ENCODE measurements around the gene PRTFDC1. TPM values are rescaled to one million over a fixed set of nuclear protein-coding genes. Genes with fewer than 3 reads are reported as not detected.

Gene PRTFDC1
- total RNA-seq, 5 donors from 2014 or later (not counting 1 experiment from before 2014, with no cell fraction given) = 0.43 to 1.5 (median 0.76) TPM

GRCh38 chr10:24981161-24981710 lies 28.8 kb upstream of the PRTFDC1 start:
- ChIA-PET CTCF (no interaction called here), POLR2A (no interaction called here)
- Histone ChIP-seq H3K27ac (ENCODE audit: low read length) (no peak overlapping the region), H3K27me3 (replicated peaks in 1 of 2; ENCODE audit: control insufficient read depth in 2 of 2, extremely low read depth in 1 of 2, insufficient read depth in 2 of 2, low read length in 1 of 2) (no peaks in the 10 kb centered on the region), H3K4me1 (ENCODE audit: control insufficient read depth in 1 of 2, extremely low read depth in 1 of 2, insufficient read depth in 2 of 2, low read length in 2 of 2) (peaks cover 0 to 8% of the 10 kb centered on the region in 2 experiments), H3K9me3 (no peaks in the 10 kb centered on the region), H3K4me3 (ENCODE audit: control insufficient read depth in 1 of 2, extremely low read depth in 1 of 2, low read length in 1 of 2) (no peak overlapping the region), H3K36me3 (ENCODE audit: control insufficient read depth in 2 of 2, extremely low read depth in 1 of 2, insufficient read depth in 1 of 2, low read length in 1 of 2) (no peaks in the 10 kb centered on the region)
- Mint-ChIP-seq H3K36me3 (no peaks in the 10 kb centered on the region), H3K27ac (no peak overlapping the region), H3K4me3 (no peak overlapping the region), H3K9me3 (peaks cover 0 to 5% (median 0%) of the 10 kb centered on the region in 3 donors), H3K4me1 (peaks cover 7 to 12% (median 10%) of the 10 kb centered on the region in 3 donors), H3K27me3 (peaks cover 0 to 2% of the 10 kb centered on the region in 2 donors)
- WGBS (ENCODE audit: insufficient coverage) = no CpG with 5 or more reads among the region's 5 CpGs
- DNase-seq (no peak), ATAC-seq (replicated peaks in 1 of 4) (no peak)

- Histone ChIP-seq H3K4me1 (ENCODE audit: control insufficient read depth in 1 of 2, extremely low read depth in 1 of 2, insufficient read depth in 2 of 2, low read length in 2 of 2) (peaks cover 0 to 8% of the 10 kb centered on the region in 2 experiments), H3K27ac (ENCODE audit: low read length) (no peak overlapping the region), H3K4me3 (ENCODE audit: control insufficient read depth in 1 of 2, extremely low read depth in 1 of 2, low read length in 1 of 2) (no peak overlapping the region), H3K27me3 (replicated peaks in 1 of 2; ENCODE audit: control insufficient read depth in 2 of 2, extremely low read depth in 1 of 2, insufficient read depth in 2 of 2, low read length in 1 of 2) (no peaks in the 10 kb centered on the region), H3K9me3 (no peaks in the 10 kb centered on the region), H3K36me3 (ENCODE audit: control insufficient read depth in 2 of 2, extremely low read depth in 1 of 2, insufficient read depth in 1 of 2, low read length in 1 of 2) (no peaks in the 10 kb centered on the region)
- POLR2A ChIA-PET = no interaction called here
- CTCF ChIA-PET = no interaction called here
- H3K27ac Mint-ChIP-seq = no peak overlapping the region
- 96% methylated on average over 4 of the region's 4 CpGs for WGBS (ENCODE audit: insufficient coverage)
- H3K27me3 Mint-ChIP-seq = peaks cover 0 to 2% of the 10 kb centered on the region in 2 donors
- H3K4me1 Mint-ChIP-seq = peaks cover 7 to 12% (median 10%) of the 10 kb centered on the region in 3 donors
- no peak overlapping the region for H3K4me3 Mint-ChIP-seq
- no peaks in the 10 kb centered on the region for H3K36me3 Mint-ChIP-seq
- H3K9me3 Mint-ChIP-seq = peaks cover 0 to 5% (median 0%) of the 10 kb centered on the region in 3 donors
- DNase-seq (no peak), ATAC-seq (replicated peaks in 1 of 4) (no peak)
These were observed 27.3 kb upstream of the PRTFDC1 start for GRCh38 chr10:24979685-24980084.

- Histone ChIP-seq H3K27ac (ENCODE audit: low read length) (no peak overlapping the region), H3K4me3 (ENCODE audit: control insufficient read depth in 1 of 2, extremely low read depth in 1 of 2, low read length in 1 of 2) (no peak overlapping the region), H3K4me1 (ENCODE audit: control insufficient read depth in 1 of 2, extremely low read depth in 1 of 2, insufficient read depth in 2 of 2, low read length in 2 of 2) (no peaks in the 10 kb centered on the region), H3K9me3 (no peaks in the 10 kb centered on the region), H3K36me3 (ENCODE audit: control insufficient read depth in 2 of 2, extremely low read depth in 1 of 2, insufficient read depth in 1 of 2, low read length in 1 of 2) (no peaks in the 10 kb centered on the region), H3K27me3 (replicated peaks in 1 of 2; ENCODE audit: control insufficient read depth in 2 of 2, extremely low read depth in 1 of 2, insufficient read depth in 2 of 2, low read length in 1 of 2) (no peaks in the 10 kb centered on the region)
- ATAC-seq (replicated peaks in 1 of 4) = no peak
- H3K9me3 Mint-ChIP-seq = peaks cover 0 to 1% (median 0%) of the 10 kb centered on the region in 3 donors
- WGBS (ENCODE audit: insufficient coverage) = no CpG with 5 or more reads among the region's 2 CpGs
- peaks cover 0 to 3% (median 2%) of the 10 kb centered on the region in 3 donors for H3K4me1 Mint-ChIP-seq
- no peak for DNase-seq
- CTCF ChIA-PET = interaction anchor here in 1 of 2 donors (0.6 kb wide), 1 partner anchor 356 kb away, joined by 5 read pairs; no protein-coding TSS in a partner anchor
- no peak overlapping the region for H3K4me3 Mint-ChIP-seq
- POLR2A ChIA-PET = no interaction called here
- H3K36me3 Mint-ChIP-seq = no peaks in the 10 kb centered on the region
- no peak overlapping the region for H3K27ac Mint-ChIP-seq
- peaks cover 0 to 2% of the 10 kb centered on the region in 2 donors for H3K27me3 Mint-ChIP-seq
These were observed 22.6 kb upstream of the PRTFDC1 start for GRCh38 chr10:24974976-24975375.

- ATAC-seq (replicated peaks in 1 of 4) (no peak), DNase-seq (no peak)
- Mint-ChIP-seq H3K4me1 (peaks cover 0 to 6% (median 2%) of the 10 kb centered on the region in 3 donors), H3K27me3 (no peaks in the 10 kb centered on the region), H3K36me3 (no peaks in the 10 kb centered on the region), H3K9me3 (no peaks in the 10 kb centered on the region), H3K27ac (no peak overlapping the region), H3K4me3 (no peak overlapping the region)
- Histone ChIP-seq H3K4me1 (ENCODE audit: control insufficient read depth in 1 of 2, extremely low read depth in 1 of 2, insufficient read depth in 2 of 2, low read length in 2 of 2) (no peaks in the 10 kb centered on the region), H3K4me3 (ENCODE audit: control insufficient read depth in 1 of 2, extremely low read depth in 1 of 2, low read length in 1 of 2) (no peak overlapping the region), H3K27ac (ENCODE audit: low read length) (no peak overlapping the region), H3K9me3 (no peaks in the 10 kb centered on the region), H3K36me3 (ENCODE audit: control insufficient read depth in 2 of 2, extremely low read depth in 1 of 2, insufficient read depth in 1 of 2, low read length in 1 of 2) (no peaks in the 10 kb centered on the region), H3K27me3 (replicated peaks in 1 of 2; ENCODE audit: control insufficient read depth in 2 of 2, extremely low read depth in 1 of 2, insufficient read depth in 2 of 2, low read length in 1 of 2) (no peaks in the 10 kb centered on the region)
- no CpG with 5 or more reads among the region's 5 CpGs for WGBS (ENCODE audit: insufficient coverage)
- CTCF ChIA-PET = no interaction called here
- POLR2A ChIA-PET = interaction anchor here in 1 of 2 donors (0.5 kb wide), 1 partner anchor 93 kb away, joined by 7 read pairs; no protein-coding TSS in a partner anchor
These were observed 20.8 kb upstream of the PRTFDC1 start for GRCh38 chr10:24973163-24973562.

- no peak overlapping the region for H3K4me3 ChIP-seq (ENCODE audit: control insufficient read depth in 1 of 2, extremely low read depth in 1 of 2, low read length in 1 of 2)
- H3K9me3 ChIP-seq = no peaks in the 10 kb centered on the region
- ATAC-seq (replicated peaks in 1 of 4) (no peak), DNase-seq (no peak)
- POLR2A ChIA-PET = interaction anchor here in 1 of 2 donors (0.7 kb wide), 1 partner anchor 153 kb away, joined by 3 read pairs; no protein-coding TSS in a partner anchor
- no peaks in the 10 kb centered on the region for H3K4me1 ChIP-seq (ENCODE audit: control insufficient read depth in 1 of 2, extremely low read depth in 1 of 2, insufficient read depth in 2 of 2, low read length in 2 of 2)
- no peaks in the 10 kb centered on the region for H3K27me3 Mint-ChIP-seq
- no peak overlapping the region for H3K4me3 Mint-ChIP-seq
- no peaks in the 10 kb centered on the region for H3K36me3 Mint-ChIP-seq
- CTCF ChIA-PET = interaction anchor here (0.6 to 0.7 kb wide), 2 partner anchors 131 to 396 kb away, joined by 5 read pairs; no protein-coding TSS in a partner anchor
- no peaks in the 10 kb centered on the region for H3K9me3 Mint-ChIP-seq
- H3K4me1 Mint-ChIP-seq = peaks cover 0 to 6% (median 2%) of the 10 kb centered on the region in 3 donors
- H3K27ac ChIP-seq (ENCODE audit: low read length) = no peak overlapping the region
- no peaks in the 10 kb centered on the region for H3K27me3 ChIP-seq (replicated peaks in 1 of 2; ENCODE audit: control insufficient read depth in 2 of 2, extremely low read depth in 1 of 2, insufficient read depth in 2 of 2, low read length in 1 of 2)
- no peaks in the 10 kb centered on the region for H3K36me3 ChIP-seq (ENCODE audit: control insufficient read depth in 2 of 2, extremely low read depth in 1 of 2, insufficient read depth in 1 of 2, low read length in 1 of 2)
- H3K27ac Mint-ChIP-seq = no peak overlapping the region
These were observed 19.0 kb upstream of the PRTFDC1 start for GRCh38 chr10:24971374-24971773.

- ChIA-PET POLR2A (no interaction called here), CTCF (no interaction called here)
- no peak for ATAC-seq (replicated peaks in 1 of 4)
- no peaks in the 10 kb centered on the region for H3K9me3 ChIP-seq
- Mint-ChIP-seq H3K4me3 (no peak overlapping the region), H3K4me1 (peaks cover 0 to 6% (median 2%) of the 10 kb centered on the region in 3 donors), H3K9me3 (no peaks in the 10 kb centered on the region), H3K36me3 (no peaks in the 10 kb centered on the region), H3K27me3 (no peaks in the 10 kb centered on the region), H3K27ac (no peak overlapping the region)
- H3K4me3 ChIP-seq (ENCODE audit: control insufficient read depth in 1 of 2, extremely low read depth in 1 of 2, low read length in 1 of 2) = no peak overlapping the region
- no peaks in the 10 kb centered on the region for H3K4me1 ChIP-seq (ENCODE audit: control insufficient read depth in 1 of 2, extremely low read depth in 1 of 2, insufficient read depth in 2 of 2, low read length in 2 of 2)
- WGBS (ENCODE audit: insufficient coverage) = no CpG with 5 or more reads among the region's 2 CpGs
- H3K27ac ChIP-seq (ENCODE audit: low read length) = no peak overlapping the region
- DNase-seq = no peak
- H3K36me3 ChIP-seq (ENCODE audit: control insufficient read depth in 2 of 2, extremely low read depth in 1 of 2, insufficient read depth in 1 of 2, low read length in 1 of 2) = no peaks in the 10 kb centered on the region
- no peaks in the 10 kb centered on the region for H3K27me3 ChIP-seq (replicated peaks in 1 of 2; ENCODE audit: control insufficient read depth in 2 of 2, extremely low read depth in 1 of 2, insufficient read depth in 2 of 2, low read length in 1 of 2)
These were observed 17.5 kb upstream of the PRTFDC1 start for GRCh38 chr10:24969841-24970281.
